Neutrophil (primary cell): Measurements from ENCODE around the gene NCOA5.

Experiments
- H3K27ac ChIP-seq: fragments of 200-600 bp; sonication (generic); 2 replicates; pipeline ENCODE4 v1.5.1; 2016; ENCODE audit warnings: mild to moderate bottlenecking, moderate library complexity
- H3K27me3 ChIP-seq: fragments of 200-600 bp; sonication (generic); 2 replicates; pipeline ENCODE4 v1.6.0; 2016; ENCODE audit warnings: mild to moderate bottlenecking
- H3K36me3 ChIP-seq: fragments of 200-600 bp; sonication (generic); 2 replicates; pipeline ENCODE4 v1.5.1; 2017
- H3K4me1 ChIP-seq, 2 experiments: fragments of 200-600 bp in 1 of 2; sonication (generic) in 1 of 2; 1 replicate in 1 of 2; 2 replicates in 1 of 2; pipeline versions ENCODE4 v1.5.1 to v1.6.1; 2013 to 2016; ENCODE audit warnings: low read depth in 1 of 2, low read length in 1 of 2, mild to moderate bottlenecking in 1 of 2, moderate library complexity in 1 of 2; ENCODE audit not compliant: control insufficient read depth in 1 of 2, insufficient read depth in 1 of 2
- H3K4me3 ChIP-seq, 2 experiments: fragments of 200-600 bp in 1 of 2; sonication (generic) in 1 of 2; 1 replicate in 1 of 2; 2 replicates in 1 of 2; pipeline ENCODE4 v1.5.1; 2013 to 2016; ENCODE audit warnings: low read depth in 1 of 2, low read length in 1 of 2, mild to moderate bottlenecking in 1 of 2, moderate library complexity in 1 of 2
- H3K9me3 ChIP-seq: fragments of 200-600 bp; sonication (generic); 2 replicates; pipeline ENCODE4 v1.5.1; 2016
- TF ChIP-seq, protein P1 (sequence below): fragments of 200-600 bp; sonication (generic); IDR thresholded peaks from 2 replicates; pipeline ENCODE4 v1.5.1; 2016; ENCODE audit warnings: antibody characterized with exemption

Gene NCOA5

GRCh38 chr20:46065006-46065405 is 24.8 kb downstream of the NCOA5 start:
- no peaks in the 10 kb centered on the region for H3K27me3 ChIP-seq
- H3K4me1 ChIP-seq: peaks cover 14 to 17% of the 10 kb centered on the region in 2 experiments
- peaks cover 85% of the 10 kb centered on the region for H3K36me3 ChIP-seq
- H3K27ac ChIP-seq: no peak overlapping the region
- H3K9me3 ChIP-seq: no peaks in the 10 kb centered on the region
- TF ChIP-seq, protein P1, sequence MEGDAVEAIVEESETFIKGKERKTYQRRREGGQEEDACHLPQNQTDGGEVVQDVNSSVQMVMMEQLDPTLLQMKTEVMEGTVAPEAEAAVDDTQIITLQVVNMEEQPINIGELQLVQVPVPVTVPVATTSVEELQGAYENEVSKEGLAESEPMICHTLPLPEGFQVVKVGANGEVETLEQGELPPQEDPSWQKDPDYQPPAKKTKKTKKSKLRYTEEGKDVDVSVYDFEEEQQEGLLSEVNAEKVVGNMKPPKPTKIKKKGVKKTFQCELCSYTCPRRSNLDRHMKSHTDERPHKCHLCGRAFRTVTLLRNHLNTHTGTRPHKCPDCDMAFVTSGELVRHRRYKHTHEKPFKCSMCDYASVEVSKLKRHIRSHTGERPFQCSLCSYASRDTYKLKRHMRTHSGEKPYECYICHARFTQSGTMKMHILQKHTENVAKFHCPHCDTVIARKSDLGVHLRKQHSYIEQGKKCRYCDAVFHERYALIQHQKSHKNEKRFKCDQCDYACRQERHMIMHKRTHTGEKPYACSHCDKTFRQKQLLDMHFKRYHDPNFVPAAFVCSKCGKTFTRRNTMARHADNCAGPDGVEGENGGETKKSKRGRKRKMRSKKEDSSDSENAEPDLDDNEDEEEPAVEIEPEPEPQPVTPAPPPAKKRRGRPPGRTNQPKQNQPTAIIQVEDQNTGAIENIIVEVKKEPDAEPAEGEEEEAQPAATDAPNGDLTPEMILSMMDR: no peak
- no peak overlapping the region for H3K4me3 ChIP-seq

GRCh38 chr20:46063652-46064054 is 26.1 kb downstream of the NCOA5 start:
- TF ChIP-seq, protein P1: no peak
- Histone ChIP-seq H3K36me3 (peaks cover 72% of the 10 kb centered on the region), H3K27me3 (peaks cover 9% of the 10 kb centered on the region), H3K4me3 (no peak overlapping the region), H3K9me3 (no peaks in the 10 kb centered on the region), H3K27ac (no peak overlapping the region), H3K4me1 (peaks cover 28 to 30% of the 10 kb centered on the region in 2 experiments)

- TF ChIP-seq, protein P1: no peak
- Histone ChIP-seq H3K4me3 (no peak overlapping the region), H3K36me3 (peaks cover 67% of the 10 kb centered on the region), H3K4me1 (peaks cover 33 to 35% of the 10 kb centered on the region in 2 experiments), H3K9me3 (no peaks in the 10 kb centered on the region), H3K27ac (no peak overlapping the region), H3K27me3 (peaks cover 14% of the 10 kb centered on the region)
These were observed 26.6 kb downstream of the NCOA5 start for GRCh38 chr20:46063151-46063550.

GRCh38 chr20:46062621-46063020 is 27.1 kb downstream of the NCOA5 start:
- TF ChIP-seq, protein P1: no peak
- Histone ChIP-seq H3K4me1 (peaks cover 38 to 41% of the 10 kb centered on the region in 2 experiments), H3K9me3 (no peaks in the 10 kb centered on the region), H3K27ac (no peak overlapping the region), H3K27me3 (peaks cover 19% of the 10 kb centered on the region), H3K36me3 (peaks cover 61% of the 10 kb centered on the region), H3K4me3 (no peak overlapping the region)

GRCh38 chr20:46062151-46062550 is 27.6 kb downstream of the NCOA5 start:
- H3K9me3 ChIP-seq: no peaks in the 10 kb centered on the region
- H3K36me3 ChIP-seq: peaks cover 57% of the 10 kb centered on the region
- peaks cover 43 to 45% of the 10 kb centered on the region in 2 experiments for H3K4me1 ChIP-seq
- no peak overlapping the region for H3K27ac ChIP-seq
- H3K27me3 ChIP-seq: peaks cover 24% of the 10 kb centered on the region
- TF ChIP-seq, protein P1: no peak
- H3K4me3 ChIP-seq: no peak overlapping the region

DNA sequence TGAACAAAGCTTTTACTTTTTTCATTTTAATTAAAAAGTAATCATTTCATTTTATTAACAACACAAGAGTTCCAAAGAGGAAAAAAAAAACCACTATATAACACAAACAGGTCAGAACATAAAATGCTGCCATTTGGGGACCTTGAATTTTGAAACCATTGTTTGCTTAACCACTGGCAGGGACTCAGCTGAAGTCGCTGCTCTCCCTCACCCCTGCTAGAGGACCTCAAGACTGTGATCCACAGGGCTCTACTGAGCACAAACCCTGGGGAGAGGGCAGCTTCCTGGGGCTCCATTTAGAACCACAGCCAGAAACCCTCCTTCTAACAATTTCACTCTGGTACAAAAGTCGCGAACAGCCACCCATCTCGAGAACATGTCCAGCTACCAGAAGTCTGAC is 28.8 kb downstream of the NCOA5 start:
- H3K36me3 ChIP-seq: peaks cover 45% of the 10 kb centered on the region
- H3K4me1 ChIP-seq: peaks cover 47 to 53% of the 10 kb centered on the region in 2 experiments

More for the DNA sequence above, 28.8 kb downstream of the NCOA5 start:
- H3K27me3 ChIP-seq: peaks cover 36% of the 10 kb centered on the region
- peak overlapping the region; percentile 55 for H3K27ac ChIP-seq
- TF ChIP-seq, protein P1: no peak
- no peaks in the 10 kb centered on the region for H3K9me3 ChIP-seq
- no peak overlapping the region for H3K4me3 ChIP-seq
